GM06990 (cell line): ENCODE measurements around the gene METRNL.
"Not testable (repeated sequence)": the region's sequence is repeated elsewhere in the genome, so short reads cannot be mapped to it uniquely, and the experiment has no call there.

Experiments
- DNase-seq: peaks from one replicate; pipeline ENCODE4 v3.0.0-alpha.2; 2011; ENCODE audit not compliant: insufficient read length; ENCODE audit errors: extremely low read depth
- H3K27me3 ChIP-seq: replicated peaks from 2 replicates; pipeline ENCODE4 v1.6.0; 2011; ENCODE audit warnings: low read length; ENCODE audit not compliant: control insufficient read depth, insufficient read depth
- H3K36me3 ChIP-seq: 2 replicates; pipeline ENCODE4 v1.5.1; 2011; ENCODE audit warnings: low read length; ENCODE audit not compliant: control insufficient read depth, insufficient read depth
- H3K4me3 ChIP-seq: replicated peaks from 2 replicates; pipeline ENCODE4 v1.5.1; 2011; ENCODE audit warnings: low read depth, mild to moderate bottlenecking, control low read depth, low read length
- TF ChIP-seq, protein P1 (sequence below): IDR thresholded peaks from 2 replicates; pipeline ENCODE4 v1.5.1; 2011; ENCODE audit warnings: low read length, control low read depth, mild to moderate bottlenecking, inconsistent platforms; ENCODE audit not compliant: insufficient read depth, poor library complexity, severe bottlenecking

METRNL gene

DNA sequence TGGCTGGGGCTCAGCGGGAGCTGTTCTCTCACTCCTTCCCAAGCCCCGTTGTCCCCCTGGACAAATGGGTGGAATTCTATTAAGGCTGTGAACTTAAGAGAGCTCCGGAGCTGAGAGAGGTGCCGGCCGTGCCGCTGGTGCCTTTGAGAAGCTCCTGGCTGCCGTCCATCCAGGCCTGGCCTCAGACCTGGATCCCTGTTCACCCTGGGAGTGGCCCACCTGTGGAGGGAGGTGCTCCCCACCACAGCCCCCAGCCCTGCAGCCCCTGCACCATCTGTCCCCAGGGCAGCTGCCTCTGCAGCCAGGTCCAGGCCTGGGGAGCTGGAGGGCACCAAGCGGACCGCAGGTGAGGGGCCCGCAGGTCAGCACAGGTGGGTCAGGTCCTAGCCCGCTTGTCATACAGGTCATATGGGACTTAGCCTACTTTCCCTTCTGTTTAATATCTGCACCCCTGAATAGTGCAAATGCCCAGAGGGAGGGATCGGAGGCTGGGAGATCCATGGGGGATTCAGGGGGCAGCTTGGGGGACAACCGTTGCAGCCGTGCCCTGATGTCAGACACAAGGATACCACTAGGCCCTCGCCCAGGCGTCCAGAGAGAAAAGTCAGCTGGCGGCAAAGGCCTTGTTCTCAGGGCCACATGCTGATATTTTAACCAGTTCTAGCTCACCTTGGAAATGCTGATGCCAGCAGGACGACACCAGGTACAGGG, 15.2 kb upstream of the METRNL start:
- TF ChIP-seq, protein P1, sequence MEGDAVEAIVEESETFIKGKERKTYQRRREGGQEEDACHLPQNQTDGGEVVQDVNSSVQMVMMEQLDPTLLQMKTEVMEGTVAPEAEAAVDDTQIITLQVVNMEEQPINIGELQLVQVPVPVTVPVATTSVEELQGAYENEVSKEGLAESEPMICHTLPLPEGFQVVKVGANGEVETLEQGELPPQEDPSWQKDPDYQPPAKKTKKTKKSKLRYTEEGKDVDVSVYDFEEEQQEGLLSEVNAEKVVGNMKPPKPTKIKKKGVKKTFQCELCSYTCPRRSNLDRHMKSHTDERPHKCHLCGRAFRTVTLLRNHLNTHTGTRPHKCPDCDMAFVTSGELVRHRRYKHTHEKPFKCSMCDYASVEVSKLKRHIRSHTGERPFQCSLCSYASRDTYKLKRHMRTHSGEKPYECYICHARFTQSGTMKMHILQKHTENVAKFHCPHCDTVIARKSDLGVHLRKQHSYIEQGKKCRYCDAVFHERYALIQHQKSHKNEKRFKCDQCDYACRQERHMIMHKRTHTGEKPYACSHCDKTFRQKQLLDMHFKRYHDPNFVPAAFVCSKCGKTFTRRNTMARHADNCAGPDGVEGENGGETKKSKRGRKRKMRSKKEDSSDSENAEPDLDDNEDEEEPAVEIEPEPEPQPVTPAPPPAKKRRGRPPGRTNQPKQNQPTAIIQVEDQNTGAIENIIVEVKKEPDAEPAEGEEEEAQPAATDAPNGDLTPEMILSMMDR = no peak
- Histone ChIP-seq H3K4me3 (no peak overlapping the region), H3K27me3 (no peaks in the 10 kb centered on the region), H3K36me3 (no peaks in the 10 kb centered on the region)
- DNase-seq = no peak

DNA sequence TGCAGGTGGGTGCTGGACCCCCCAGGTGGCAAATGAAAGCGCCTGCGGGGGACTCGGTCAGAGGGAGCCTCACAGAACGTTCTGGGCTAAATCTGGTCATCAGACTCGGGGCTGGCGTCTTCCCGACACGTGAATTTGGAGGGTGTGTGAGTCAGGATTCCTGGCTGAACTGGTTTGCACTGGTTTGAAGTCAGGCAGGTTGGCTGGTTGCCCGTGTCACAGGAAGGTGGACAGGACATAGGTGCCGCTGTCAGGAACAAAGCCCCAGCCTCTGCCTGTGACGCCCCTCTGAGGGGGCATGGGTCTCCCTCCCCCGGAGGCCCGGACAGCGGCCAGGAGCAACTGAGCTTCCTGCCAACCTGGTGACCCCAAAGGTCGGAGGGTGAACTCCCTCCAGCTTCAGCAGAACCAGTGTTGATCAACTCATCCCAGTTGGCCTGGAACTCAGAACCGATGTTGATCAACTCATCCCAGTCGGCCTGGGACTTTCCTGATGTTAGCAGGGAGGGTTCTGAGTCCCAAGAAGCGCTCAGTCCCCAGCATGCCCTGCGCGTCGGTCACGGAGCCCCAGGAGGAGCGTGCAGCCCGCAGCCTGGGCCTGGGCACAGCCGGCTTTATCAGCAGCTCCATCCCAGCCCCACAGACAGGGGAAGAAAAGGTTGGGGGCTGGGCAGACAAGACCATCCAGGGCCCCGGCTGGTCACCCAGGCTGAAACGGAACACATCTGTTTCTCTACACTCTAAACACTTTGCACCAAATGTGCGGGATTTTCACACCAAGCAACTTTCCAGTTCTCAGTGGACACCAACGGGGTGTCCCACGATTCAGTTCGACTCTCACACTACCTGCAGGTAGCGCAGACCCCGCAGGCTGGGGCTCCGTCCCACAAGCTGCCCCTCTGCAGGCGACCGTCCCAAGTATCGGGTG, 14.4 kb upstream of the METRNL start:
- no peaks in the 10 kb centered on the region for H3K36me3 ChIP-seq
- TF ChIP-seq, protein P1 = no peak
- DNase-seq = no peak

DNA sequence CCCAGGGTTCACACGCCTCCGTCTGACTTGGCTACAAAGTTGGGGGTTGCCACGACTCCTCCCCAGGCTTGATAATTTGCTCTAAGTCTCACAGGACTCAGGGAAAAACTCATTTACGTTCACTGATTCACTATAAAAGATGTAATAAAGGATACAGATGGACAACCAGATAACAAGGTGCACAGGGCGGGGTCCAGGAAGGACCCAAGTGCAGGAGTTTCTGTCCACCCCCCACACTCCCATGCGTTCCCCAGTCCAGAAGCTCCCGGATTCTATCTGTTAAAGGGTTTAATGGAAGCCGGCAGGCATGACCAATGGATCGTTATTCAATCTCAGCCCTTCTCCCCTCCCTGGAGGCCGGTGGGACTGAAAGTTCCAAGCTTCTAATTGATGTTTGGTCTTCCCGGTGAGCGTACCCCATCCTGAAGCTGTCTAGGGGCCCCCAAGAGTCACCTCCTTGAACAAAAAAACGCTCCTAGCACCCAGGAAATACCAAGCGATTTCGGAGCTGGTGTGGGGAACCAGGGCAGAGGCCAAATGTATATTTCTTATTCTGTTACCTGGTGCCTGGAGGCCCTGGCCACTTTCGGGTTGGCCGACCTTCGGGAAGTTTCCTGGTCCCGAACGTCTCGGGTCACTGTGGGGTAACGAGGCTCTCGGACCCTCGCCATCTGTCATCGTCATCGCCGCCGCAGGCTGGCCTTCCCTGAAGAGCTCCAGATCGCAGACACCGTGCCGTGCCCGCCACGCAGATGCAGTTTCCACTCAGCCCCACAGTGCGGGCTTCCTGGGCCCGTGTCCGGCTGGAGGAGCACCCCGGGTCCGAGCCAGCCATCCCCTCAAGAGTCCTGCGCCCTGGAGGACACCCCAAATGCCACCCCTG, 13.5 kb upstream of the METRNL start:
- TF ChIP-seq, protein P1 = no peak
- no peak for DNase-seq
- H3K4me3 ChIP-seq = no peak overlapping the region
- H3K36me3 ChIP-seq = no peaks in the 10 kb centered on the region
- no peaks in the 10 kb centered on the region for H3K27me3 ChIP-seq

More for the DNA sequence above, 14.4 kb upstream of the METRNL start:
- Histone ChIP-seq H3K4me3 (no peak overlapping the region), H3K27me3 (no peaks in the 10 kb centered on the region)

DNA sequence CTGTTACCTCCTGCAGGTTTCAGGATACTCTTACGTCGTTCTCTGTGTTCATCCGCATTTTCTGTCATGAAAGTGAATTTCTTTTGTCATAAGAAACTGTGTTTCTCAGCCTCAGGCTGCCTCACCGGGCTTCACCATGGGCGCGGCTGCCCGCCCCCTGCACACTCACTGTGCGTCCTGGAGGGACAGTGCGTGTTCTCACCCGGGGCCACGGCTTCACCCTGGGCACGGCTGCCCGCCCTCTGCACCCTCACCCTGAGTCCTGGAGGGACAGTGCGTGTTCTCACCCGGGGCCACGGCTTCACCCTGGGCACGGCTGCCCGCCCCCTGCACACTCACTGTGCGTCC, 12.9 kb upstream of the METRNL start:
- not testable (repeated sequence) for DNase-seq, H3K27me3 ChIP-seq, H3K36me3 ChIP-seq, H3K4me3 ChIP-seq

DNA sequence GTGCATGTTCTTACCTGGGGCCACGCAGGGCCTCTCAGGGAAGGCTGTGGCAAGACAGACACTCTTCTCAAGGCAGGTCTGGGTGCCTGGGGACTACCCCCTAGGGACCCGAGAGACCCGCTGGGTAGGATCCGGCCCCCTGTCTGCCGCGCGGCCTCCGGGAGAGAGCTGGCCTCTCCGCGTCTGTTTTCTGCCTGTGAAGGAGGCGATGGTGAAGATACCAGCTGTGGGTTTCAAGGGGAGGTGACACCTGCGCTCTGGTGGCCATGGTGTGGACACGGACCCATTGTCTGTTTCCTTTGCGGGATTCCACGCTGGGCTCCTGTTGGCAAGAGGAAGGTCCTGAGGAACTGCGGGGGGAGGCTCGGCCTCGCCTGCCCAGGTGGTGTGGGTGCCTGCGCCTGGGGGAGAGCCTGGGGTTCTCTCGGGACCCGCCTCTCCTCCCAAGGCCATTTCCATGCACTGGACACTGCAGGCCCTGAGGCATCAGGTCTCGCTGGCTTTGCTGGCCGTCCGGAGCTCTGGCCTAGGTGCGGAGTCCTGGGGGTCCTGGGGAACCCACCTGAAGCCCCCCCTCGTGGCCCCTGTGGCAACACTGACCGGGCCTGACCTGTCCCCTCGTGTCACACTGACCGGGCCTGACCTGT, 12.2 kb upstream of the METRNL start:
- Histone ChIP-seq H3K36me3 (no peaks in the 10 kb centered on the region), H3K4me3 (no peak overlapping the region), H3K27me3 (no peaks in the 10 kb centered on the region)
- TF ChIP-seq, protein P1 = no peak
- no peak for DNase-seq
